GM23248 (cell line): ENCODE results near the gene MDGA2. TPM values are rescaled to one million over a fixed set of nuclear protein-coding genes. Genes with fewer than 3 reads are reported as not detected.
A peak's percentile ranks its signal among the peaks of the same experiment; 100 is the strongest.

Experiments
- DNase-seq: peaks from one replicate; pipeline ENCODE4 v3.0.0-alpha.2; 2015
- H2AFZ ChIP-seq: fragments of 200-600 bp; sonication (generic); 2 replicates; pipeline ENCODE4 v1.6.1; 2016; ENCODE audit warnings: antibody characterized with exemption
- H3F3A ChIP-seq: fragments of 200-600 bp; sonication (generic); 2 replicates; pipeline ENCODE4 v1.6.1; 2016; ENCODE audit warnings: mild to moderate bottlenecking, antibody characterized with exemption, mixed run types; ENCODE audit not compliant: insufficient read depth
- H3K27ac ChIP-seq: fragments of 200-600 bp; sonication (generic); 2 replicates; pipeline ENCODE4 v1.5.1; 2016; ENCODE audit warnings: mild to moderate bottlenecking
- H3K27me3 ChIP-seq: fragments of 200-600 bp; sonication (generic); replicated peaks from 2 replicates; pipeline ENCODE4 v1.6.1; 2016; ENCODE audit warnings: mild to moderate bottlenecking; ENCODE audit not compliant: insufficient read depth
- H3K36me3 ChIP-seq: fragments of 200-600 bp; sonication (generic); 2 replicates; pipeline ENCODE4 v1.6.1; 2016; ENCODE audit warnings: low read depth, mild to moderate bottlenecking
- H3K4me1 ChIP-seq: fragments of 200-600 bp; sonication (generic); 2 replicates; pipeline ENCODE4 v1.6.1; 2016; ENCODE audit warnings: mild to moderate bottlenecking; ENCODE audit not compliant: insufficient read depth
- H3K4me2 ChIP-seq: fragments of 200-600 bp; sonication (generic); one replicate; pipeline ENCODE4 v1.6.1; 2016; ENCODE audit warnings: mild to moderate bottlenecking; ENCODE audit not compliant: unreplicated experiment
- H3K4me3 ChIP-seq: fragments of 200-600 bp; sonication (generic); 2 replicates; pipeline ENCODE4 v1.5.1; 2016; ENCODE audit warnings: mild to moderate bottlenecking
- H3K79me2 ChIP-seq: fragments of 200-600 bp; sonication (generic); 2 replicates; pipeline ENCODE4 v1.6.1; 2016; ENCODE audit warnings: mild to moderate bottlenecking; ENCODE audit not compliant: insufficient read depth
- H3K9ac ChIP-seq: fragments of 200-600 bp; sonication (generic); 2 replicates; pipeline ENCODE4 v1.6.1; 2016; ENCODE audit warnings: mild to moderate bottlenecking
- H3K9me2 ChIP-seq: fragments of 200-600 bp; sonication (generic); 2 replicates; pipeline ENCODE4 v1.6.1; 2016; ENCODE audit warnings: mixed run types, mild to moderate bottlenecking, moderate library complexity; ENCODE audit not compliant: insufficient read depth
- H3K9me3 ChIP-seq: fragments of 200-600 bp; sonication (generic); one replicate; pipeline ENCODE4 v1.6.1; 2017; ENCODE audit warnings: low read depth
- H4K20me1 ChIP-seq: fragments of 200-600 bp; sonication (generic); 2 replicates; pipeline ENCODE4 v1.6.0; 2016; ENCODE audit not compliant: insufficient read depth
- EZH2 ChIP-seq: fragments of 200-600 bp; sonication (generic); IDR thresholded peaks from 2 replicates; pipeline ENCODE4 v1.6.1; 2018; ENCODE audit warnings: antibody characterized with exemption, mild to moderate bottlenecking; ENCODE audit not compliant: insufficient read depth, poor library complexity, severe bottlenecking
- EZH2phosphoT487 ChIP-seq: fragments of 200-600 bp; sonication (generic); IDR thresholded peaks from 2 replicates; pipeline ENCODE4 v1.6.1; 2018; ENCODE audit warnings: antibody characterized with exemption, moderate library complexity, mild to moderate bottlenecking, low read depth; ENCODE audit not compliant: insufficient read depth
- WGBS, 2 experiments: methylation state at CpG; one replicate each; pipeline ENCODE4 v1.1.6; 2015 to 2017; ENCODE audit warnings: low lambda C conversion rate in 2 of 2, low coverage in 1 of 2; ENCODE audit errors: missing lambda C conversion rate in 2 of 2; 5-methylcytosine and 5-hydroxymethylcytosine counted together
- in situ Hi-C: fragments of 300-500 bp; cut with MboI; formaldehyde crosslinking; loops from 2 replicates; pipeline ENCODE4 v1.15.0; 2020
- polyA plus RNA-seq: library from polyadenylated mRNA; unstranded; fragments of >200 nt; fragmentation: Nextera tagmentation; extraction: Ambion mirVana; gene quantifications from 2 replicates; pipeline ENCODE4 v1.2.1, GENCODE V29; 2016
- total RNA-seq: library from RNA; depleted of rRNA; stranded (reverse); fragments of >200 nt; shearing (Covaris generic); gene quantifications from 2 replicates; pipeline ENCODE4 v1.2.3, GENCODE V29; 2014

The MDGA2 gene
- total and polyA plus RNA-seq, 2 experiments from 2014 or later = not detected

DNA sequence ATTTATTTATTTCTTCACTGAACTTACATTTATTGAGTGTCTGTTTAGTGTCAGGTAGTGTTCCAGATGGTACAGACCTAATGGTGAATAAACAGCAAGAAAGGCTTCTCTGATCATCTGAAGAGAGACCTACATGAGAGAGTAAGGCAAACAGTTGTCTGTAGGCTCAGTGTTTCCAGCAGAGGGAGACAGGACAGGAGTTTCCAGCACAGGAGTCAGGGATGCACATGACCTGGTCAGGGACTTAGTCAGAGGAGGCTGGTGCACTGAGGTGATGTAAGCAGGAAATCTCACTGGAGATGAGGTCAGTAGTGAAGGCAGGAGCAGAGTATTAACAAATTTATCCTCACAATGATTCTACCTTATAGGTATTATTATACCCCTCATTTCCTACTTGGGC lies 233.2 kb downstream of the MDGA2 start:
- H3K36me3 ChIP-seq = no peaks in the 10 kb centered on the region
- no peak overlapping the region for H3K27ac ChIP-seq
- no peaks in the 10 kb centered on the region for H3K9me2 ChIP-seq
- H3K9me3 ChIP-seq = no peaks in the 10 kb centered on the region
- H3K79me2 ChIP-seq = no peaks in the 10 kb centered on the region
- DNase-seq = peak; percentile 2
- no peak overlapping the region for H3K4me2 ChIP-seq
- no peaks in the 10 kb centered on the region for H3K27me3 ChIP-seq
- H2AFZ ChIP-seq = no peak overlapping the region
- no peaks in the 10 kb centered on the region for H4K20me1 ChIP-seq
- no peaks in the 10 kb centered on the region for H3K4me1 ChIP-seq
- no peak overlapping the region for H3K4me3 ChIP-seq
- in situ Hi-C loops = no loop called here
- no peaks in the 10 kb centered on the region for H3F3A ChIP-seq
- no peak overlapping the region for H3K9ac ChIP-seq
- TF ChIP-seq EZH2 (no peak), EZH2phosphoT487 (no peak)

DNA sequence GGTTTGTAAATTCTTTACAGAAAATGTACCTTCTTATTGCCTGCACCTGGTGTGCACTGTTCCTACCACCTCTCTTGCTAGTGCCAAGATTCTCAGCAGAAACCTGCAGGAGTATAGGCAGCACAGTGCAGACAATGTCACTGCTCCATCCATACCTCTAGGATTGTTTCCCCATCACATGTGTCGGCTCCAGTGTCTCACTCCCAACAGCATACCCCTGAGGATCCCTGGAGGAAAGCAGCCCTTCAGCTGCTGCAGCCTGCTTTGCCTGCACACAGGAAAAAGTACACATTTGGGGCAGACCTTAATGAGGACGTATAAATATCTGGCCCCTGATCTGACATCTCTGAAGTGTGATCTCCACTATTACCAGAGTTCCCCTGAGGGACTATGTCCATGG lies 235.5 kb downstream of the MDGA2 start:
- DNase-seq = no peak
- no peak overlapping the region for H3K4me3 ChIP-seq

DNA sequence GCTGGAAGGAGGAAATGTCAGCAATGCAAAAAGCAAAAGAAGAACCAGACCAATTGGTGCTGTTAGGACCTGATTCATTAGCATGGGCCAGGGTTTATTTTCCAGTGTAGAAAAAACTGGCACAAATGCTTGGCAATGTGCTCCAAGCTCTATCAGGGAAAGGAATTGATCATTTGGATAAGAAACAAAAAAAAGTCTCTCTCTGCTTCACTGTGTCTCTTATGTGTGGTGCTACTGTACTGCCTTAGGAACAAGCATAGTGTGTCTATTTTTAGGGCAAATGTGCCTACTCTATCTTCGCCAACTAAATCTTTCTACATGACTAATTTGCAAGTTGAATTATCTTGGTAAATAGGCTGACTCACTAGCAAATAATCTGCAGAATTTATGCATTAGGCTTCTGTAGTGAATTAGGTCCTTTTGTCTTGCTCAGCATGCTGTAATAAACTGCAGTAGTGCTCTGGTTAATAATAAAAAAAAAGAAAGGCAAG lies 236.7 kb downstream of the MDGA2 start:
- Histone ChIP-seq H3K4me1 (no peaks in the 10 kb centered on the region), H3K9ac (no peak overlapping the region), H3K79me2 (no peaks in the 10 kb centered on the region), H2AFZ (no peak overlapping the region), H3K4me3 (no peak overlapping the region), H3K36me3 (no peaks in the 10 kb centered on the region), H3K4me2 (no peak overlapping the region), H3K27me3 (no peaks in the 10 kb centered on the region), H3K27ac (no peak overlapping the region), H3K9me3 (no peaks in the 10 kb centered on the region), H3F3A (no peaks in the 10 kb centered on the region), H4K20me1 (no peaks in the 10 kb centered on the region), H3K9me2 (no peaks in the 10 kb centered on the region)
- DNase-seq = no peak
- in situ Hi-C loops = no loop called here
- WGBS, 2 experiments = 0 to 6% methylated on average over 1 of the region's 1 CpG
- TF ChIP-seq EZH2phosphoT487 = no peak
- TF ChIP-seq EZH2 = no peak

More for the DNA sequence above, 235.5 kb downstream of the MDGA2 start:
- WGBS, 2 experiments = 23 to 29% methylated on average over 2 of the region's 2 CpGs
- Histone ChIP-seq H3K27ac (no peak overlapping the region), H3K9me2 (no peaks in the 10 kb centered on the region), H3K9me3 (no peaks in the 10 kb centered on the region), H3K9ac (no peak overlapping the region), H2AFZ (no peak overlapping the region), H3K4me1 (no peaks in the 10 kb centered on the region), H3F3A (no peaks in the 10 kb centered on the region), H3K4me2 (no peak overlapping the region), H3K36me3 (no peaks in the 10 kb centered on the region), H3K27me3 (no peaks in the 10 kb centered on the region), H4K20me1 (no peaks in the 10 kb centered on the region), H3K79me2 (no peaks in the 10 kb centered on the region)
- TF ChIP-seq EZH2phosphoT487 (no peak), EZH2 (no peak)
- in situ Hi-C loops = no loop called here

DNA sequence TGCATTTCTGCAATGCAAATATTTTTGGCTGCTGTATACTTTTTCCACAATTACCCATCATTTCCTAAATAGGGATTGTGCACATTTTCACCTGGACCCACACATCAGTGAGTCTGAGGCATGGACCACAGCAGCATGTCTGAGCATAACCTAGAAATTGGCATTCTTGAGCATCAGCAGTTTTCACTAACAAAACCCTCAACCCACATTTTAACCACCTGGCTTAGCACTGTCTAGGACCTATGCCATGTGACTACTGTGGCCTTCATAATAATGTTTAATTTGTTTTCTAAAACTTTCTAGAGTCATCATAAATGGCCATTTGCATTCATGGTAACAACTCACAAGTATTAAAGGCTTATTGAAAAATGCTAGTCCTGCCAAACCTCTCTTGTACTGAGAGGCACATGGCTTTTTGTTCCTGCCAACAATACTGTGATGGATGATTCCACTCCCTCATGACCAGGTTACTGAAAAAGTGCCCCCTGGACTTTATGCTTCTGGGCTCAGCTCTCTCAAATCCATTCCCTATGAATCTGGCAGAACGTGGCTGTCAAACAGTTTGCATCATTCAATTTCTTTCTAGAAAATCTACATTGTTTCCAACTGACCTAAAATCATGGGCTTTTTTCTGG lies 240.0 kb downstream of the MDGA2 start:
- WGBS, 2 experiments = 0% methylated on average over 1 of the region's 1 CpG
- Histone ChIP-seq H2AFZ (no peak overlapping the region), H3K4me3 (no peak overlapping the region), H3K4me2 (no peak overlapping the region), H3K27ac (no peak overlapping the region), H3F3A (no peaks in the 10 kb centered on the region), H3K9me3 (no peaks in the 10 kb centered on the region), H3K9ac (no peak overlapping the region), H3K36me3 (no peaks in the 10 kb centered on the region), H3K27me3 (no peaks in the 10 kb centered on the region), H3K4me1 (no peaks in the 10 kb centered on the region), H3K79me2 (no peaks in the 10 kb centered on the region), H4K20me1 (no peaks in the 10 kb centered on the region), H3K9me2 (no peaks in the 10 kb centered on the region)
- no peak for DNase-seq
- TF ChIP-seq EZH2 (no peak), EZH2phosphoT487 (no peak)
- in situ Hi-C loops = no loop called here

DNA sequence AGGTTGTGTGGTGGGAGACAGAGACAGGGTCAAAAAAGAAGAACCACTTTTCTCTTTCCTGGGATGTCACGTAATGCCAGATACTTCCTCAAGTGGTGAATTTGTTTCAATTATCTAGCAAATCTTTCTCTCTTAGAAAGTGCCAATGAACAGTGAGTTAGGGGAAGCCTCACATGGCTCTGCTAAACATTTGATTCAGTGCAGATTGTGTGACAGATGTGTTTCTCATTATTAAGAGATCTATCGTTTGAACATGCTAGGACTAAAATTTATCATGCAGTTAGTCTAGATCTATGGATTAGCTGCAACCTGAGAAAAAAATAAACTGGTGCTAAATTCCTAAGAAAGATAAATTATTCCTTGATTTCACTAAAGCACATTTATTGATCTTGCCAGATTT lies 247.8 kb downstream of the MDGA2 start:
- TF ChIP-seq EZH2 (no peak), EZH2phosphoT487 (no peak)
- Histone ChIP-seq H3K4me2 (no peak overlapping the region), H3K4me3 (no peak overlapping the region)

More for the DNA sequence above, 247.8 kb downstream of the MDGA2 start:
- no peaks in the 10 kb centered on the region for H3K27me3 ChIP-seq
- in situ Hi-C loops = no loop called here
- no peaks in the 10 kb centered on the region for H3K4me1 ChIP-seq
- H3K36me3 ChIP-seq = no peaks in the 10 kb centered on the region
- DNase-seq = no peak
- no peaks in the 10 kb centered on the region for H3K9me3 ChIP-seq
- H2AFZ ChIP-seq = no peak overlapping the region
- no peak overlapping the region for H3K9ac ChIP-seq
- no peaks in the 10 kb centered on the region for H4K20me1 ChIP-seq
- H3F3A ChIP-seq = no peaks in the 10 kb centered on the region
- no peaks in the 10 kb centered on the region for H3K9me2 ChIP-seq
- H3K79me2 ChIP-seq = no peaks in the 10 kb centered on the region
- WGBS, 2 experiments = 2 to 3% methylated on average over 2 of the region's 2 CpGs
- no peak overlapping the region for H3K27ac ChIP-seq
